CD4-positive, alpha-beta T cell (primary cell): ENCODE measurements around the gene HELZ. TPM values are rescaled to one million over a fixed set of nuclear protein-coding genes. Genes with fewer than 3 reads are reported as not detected.

ENCODE experiments used
- ATAC-seq: fragments of 200-7000 bp; cut with Tn5 transposase; one replicate; pipeline ENCODE4 v1.10.0; 2022; ENCODE audit warnings: mild to moderate bottlenecking; ENCODE audit not compliant: poor library complexity
- CTCF ChIA-PET: fragments of 350-600 bp; sonication (Branson Sonifier 250); formaldehyde crosslinking; loops from one replicate; lab custom pipeline; 2021; ENCODE audit warnings: antibody characterized with exemption, inconsistent platforms; lab: Charles Lee
- POLR2A ChIA-PET: fragments of 350-600 bp; sonication (Branson Sonifier 250); formaldehyde crosslinking; loops from one replicate; lab custom pipeline; 2021; ENCODE audit warnings: antibody characterized with exemption, inconsistent platforms; lab: Charles Lee
- DNase-seq, 14 experiments: peaks; one replicate each; pipeline ENCODE4 v3.0.0-alpha.2; 2013 to 2020; ENCODE audit warnings: mixed read lengths in 2 of 14
- H3K27ac ChIP-seq, 2 donors: one replicate each; pipeline versions ENCODE4 v1.5.1 to v1.7.0; 2013; ENCODE audit warnings: low read length in 2 of 2, low read depth in 1 of 2, mild to moderate bottlenecking in 1 of 2
- H3K27me3 ChIP-seq, 2 experiments: 1 replicate in 1 of 2; 2 replicates in 1 of 2; pipeline versions ENCODE4 v1.6.1 to v1.7.0; 2013; ENCODE audit warnings: low read length in 2 of 2, control low read depth in 1 of 2, mild to moderate bottlenecking in 1 of 2, moderate library complexity in 1 of 2; ENCODE audit not compliant: insufficient read depth in 2 of 2, control insufficient read depth in 1 of 2
- H3K36me3 ChIP-seq: one replicate; pipeline ENCODE4 v1.6.1; 2013; ENCODE audit warnings: low read length, control low read depth; ENCODE audit not compliant: insufficient read depth
- H3K4me1 ChIP-seq: one replicate; pipeline ENCODE4 v1.6.1; 2013; ENCODE audit warnings: low read length, control low read depth; ENCODE audit not compliant: insufficient read depth
- H3K4me3 ChIP-seq: one replicate; pipeline ENCODE4 v1.5.1; 2013; ENCODE audit warnings: mild to moderate bottlenecking, low read length, moderate library complexity
- H3K9me3 ChIP-seq, 2 experiments: 1 replicate in 1 of 2; 2 replicates in 1 of 2; pipeline versions ENCODE4 v1.6.1 to v1.7.0; 2013; ENCODE audit warnings: low read length in 2 of 2, mild to moderate bottlenecking in 2 of 2, control low read depth in 1 of 2, moderate library complexity in 1 of 2; ENCODE audit not compliant: control insufficient read depth in 1 of 2, insufficient read depth in 1 of 2
- H3K27ac Mint-ChIP-seq: one replicate; pipeline ENCODE4 v1.8.0; 2020; ENCODE audit warnings: mixed read lengths
- H3K27me3 Mint-ChIP-seq: one replicate; pipeline ENCODE4 v1.8.0; 2021; ENCODE audit warnings: mixed read lengths
- H3K36me3 Mint-ChIP-seq: one replicate; pipeline ENCODE4 v1.8.0; 2021; ENCODE audit warnings: low read depth, mixed read lengths
- H3K4me1 Mint-ChIP-seq: one replicate; pipeline ENCODE4 v1.8.0; 2021; ENCODE audit warnings: low read depth, mixed read lengths
- H3K4me3 Mint-ChIP-seq: one replicate; pipeline ENCODE4 v1.8.0; 2020; ENCODE audit warnings: mild to moderate bottlenecking, mixed read lengths
- H3K9me3 Mint-ChIP-seq: one replicate; pipeline ENCODE4 v1.8.0; 2020; ENCODE audit warnings: mixed read lengths
- intact Hi-C, 2 experiments: fragments of 100-400 bp; cut with DNase I in 1 of 2; cut with micrococcal nuclease in 1 of 2; formaldehyde crosslinking; loops; one replicate each; pipeline versions ENCODE4 v1.15.1 to v1.9.0; 2023 to 2025; cut with DNase I, micrococcal nuclease
- total RNA-seq, 174 experiments: library from RNA in 2 of 174; stranded (reverse) in 2 of 174; gene quantifications; one replicate each; pipeline ENCODE4 v1.2.3 and lab custom pipeline; 2021 to 2026
- TF ChIP-seq, protein P1 (sequence below): fragments of 200-600 bp; IDR thresholded peaks from one replicate; pipeline ENCODE4 v1.8.0; 2022; ENCODE audit warnings: antibody characterized with exemption, mild to moderate bottlenecking

The HELZ gene
- total RNA-seq, 2 experiments from 2014 or later: 94.8 to 107 TPM

DNA sequence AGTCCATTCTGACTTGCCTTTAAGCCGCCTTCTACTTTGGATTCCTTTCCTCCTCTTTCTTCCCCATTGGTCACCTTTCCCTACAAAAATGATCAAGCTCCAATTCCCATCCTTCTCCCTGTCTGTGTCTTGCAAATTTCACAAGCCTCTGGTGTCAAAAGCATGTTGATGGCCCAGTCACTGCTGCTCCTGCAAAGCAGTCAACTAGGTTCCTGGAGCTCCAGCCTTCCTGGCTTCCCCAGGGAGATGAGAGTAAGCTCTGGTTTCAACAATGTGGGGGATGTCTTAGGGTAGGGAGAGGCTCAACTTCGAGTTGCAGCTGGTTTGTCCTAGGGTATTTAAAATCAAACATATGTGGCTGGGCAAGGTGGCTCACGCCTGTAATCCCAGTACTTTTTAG is 36.1 kb upstream of the HELZ start:
- CTCF ChIA-PET: no interaction called here

DNA sequence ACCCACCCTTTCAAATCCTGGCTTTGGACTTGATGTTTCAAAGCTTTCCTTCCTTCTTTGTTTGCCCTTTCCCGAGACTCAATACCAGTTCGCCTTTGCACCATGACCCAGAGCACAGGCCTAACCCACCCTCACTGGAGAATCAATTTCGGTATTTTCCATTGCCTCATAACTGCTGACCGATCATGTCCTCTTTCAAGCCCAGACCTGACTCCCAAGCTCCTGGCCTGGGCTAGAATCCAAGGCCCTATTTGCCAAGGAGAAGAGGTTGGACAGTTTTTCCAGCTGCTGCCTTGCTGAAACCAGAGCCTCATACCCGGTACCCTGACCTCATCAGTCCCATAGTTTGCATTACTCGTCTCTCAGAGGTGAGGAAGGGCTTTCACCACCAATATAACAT is 35.3 kb upstream of the HELZ start:
- no peaks in the 10 kb centered on the region for H3K27me3 ChIP-seq
- ChIA-PET POLR2A (no interaction called here), CTCF (interaction anchor here (0.5 kb wide), 1 partner anchor 343 kb away, joined by 3 read pairs; no protein-coding TSS in a partner anchor)
- no peak overlapping the region for H3K4me3 Mint-ChIP-seq
- no peaks in the 10 kb centered on the region for H3K36me3 ChIP-seq
- intact Hi-C loops: no loop called here
- no peaks in the 10 kb centered on the region for H3K9me3 ChIP-seq
- DNase-seq (no peak), ATAC-seq (no peak)
- H3K4me1 ChIP-seq: no peaks in the 10 kb centered on the region
- TF ChIP-seq, protein P1, sequence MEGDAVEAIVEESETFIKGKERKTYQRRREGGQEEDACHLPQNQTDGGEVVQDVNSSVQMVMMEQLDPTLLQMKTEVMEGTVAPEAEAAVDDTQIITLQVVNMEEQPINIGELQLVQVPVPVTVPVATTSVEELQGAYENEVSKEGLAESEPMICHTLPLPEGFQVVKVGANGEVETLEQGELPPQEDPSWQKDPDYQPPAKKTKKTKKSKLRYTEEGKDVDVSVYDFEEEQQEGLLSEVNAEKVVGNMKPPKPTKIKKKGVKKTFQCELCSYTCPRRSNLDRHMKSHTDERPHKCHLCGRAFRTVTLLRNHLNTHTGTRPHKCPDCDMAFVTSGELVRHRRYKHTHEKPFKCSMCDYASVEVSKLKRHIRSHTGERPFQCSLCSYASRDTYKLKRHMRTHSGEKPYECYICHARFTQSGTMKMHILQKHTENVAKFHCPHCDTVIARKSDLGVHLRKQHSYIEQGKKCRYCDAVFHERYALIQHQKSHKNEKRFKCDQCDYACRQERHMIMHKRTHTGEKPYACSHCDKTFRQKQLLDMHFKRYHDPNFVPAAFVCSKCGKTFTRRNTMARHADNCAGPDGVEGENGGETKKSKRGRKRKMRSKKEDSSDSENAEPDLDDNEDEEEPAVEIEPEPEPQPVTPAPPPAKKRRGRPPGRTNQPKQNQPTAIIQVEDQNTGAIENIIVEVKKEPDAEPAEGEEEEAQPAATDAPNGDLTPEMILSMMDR: no peak
- no peaks in the 10 kb centered on the region for H3K9me3 Mint-ChIP-seq
- H3K4me3 ChIP-seq: no peak overlapping the region
- H3K36me3 Mint-ChIP-seq: no peaks in the 10 kb centered on the region
- no peak overlapping the region for H3K27ac Mint-ChIP-seq
- H3K27me3 Mint-ChIP-seq: no peaks in the 10 kb centered on the region
- no peak overlapping the region for H3K27ac ChIP-seq
- H3K4me1 Mint-ChIP-seq: no peaks in the 10 kb centered on the region

More for the DNA sequence above, 36.1 kb upstream of the HELZ start:
- no peak overlapping the region for H3K4me3 Mint-ChIP-seq
- POLR2A ChIA-PET: no interaction called here
- H3K9me3 ChIP-seq: no peaks in the 10 kb centered on the region
- DNase-seq (no peak), ATAC-seq (no peak)
- H3K27me3 ChIP-seq: no peaks in the 10 kb centered on the region
- no peak overlapping the region for H3K4me3 ChIP-seq
- TF ChIP-seq, protein P1: no peak
- H3K27ac Mint-ChIP-seq: no peak overlapping the region
- no peaks in the 10 kb centered on the region for H3K4me1 ChIP-seq
- intact Hi-C loops: no loop called here
- no peaks in the 10 kb centered on the region for H3K4me1 Mint-ChIP-seq
- H3K27me3 Mint-ChIP-seq: no peaks in the 10 kb centered on the region
- no peak overlapping the region for H3K27ac ChIP-seq
- no peaks in the 10 kb centered on the region for H3K36me3 ChIP-seq
- H3K9me3 Mint-ChIP-seq: no peaks in the 10 kb centered on the region
- no peaks in the 10 kb centered on the region for H3K36me3 Mint-ChIP-seq

DNA sequence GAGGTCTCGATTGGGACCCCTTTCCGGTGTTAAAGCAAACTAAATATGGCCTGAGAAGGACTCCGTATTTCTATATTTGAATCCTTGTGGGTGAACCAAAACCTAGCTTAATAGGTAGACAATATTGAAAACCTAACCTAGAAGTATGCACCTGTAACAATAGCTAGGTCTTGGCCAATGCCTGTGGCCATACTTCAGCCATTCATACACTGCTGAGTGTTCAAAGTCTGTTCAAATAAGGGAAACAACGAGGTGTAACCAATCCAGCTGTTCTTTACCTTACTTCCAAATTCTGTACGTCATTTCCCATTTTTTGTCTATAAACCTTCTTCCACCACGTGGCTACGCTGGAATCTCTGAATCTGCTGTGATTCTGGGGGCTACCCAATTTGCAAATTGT is 34.1 kb upstream of the HELZ start:
- Histone ChIP-seq H3K27me3 (no peaks in the 10 kb centered on the region), H3K4me1 (no peaks in the 10 kb centered on the region), H3K36me3 (no peaks in the 10 kb centered on the region), H3K27ac (no peak overlapping the region), H3K9me3 (no peaks in the 10 kb centered on the region), H3K4me3 (no peak overlapping the region)
- TF ChIP-seq, protein P1: no peak
- H3K4me3 Mint-ChIP-seq: no peak overlapping the region
- intact Hi-C loops: no loop called here
- DNase-seq (no peak), ATAC-seq (no peak)
- H3K27me3 Mint-ChIP-seq: no peaks in the 10 kb centered on the region
- H3K36me3 Mint-ChIP-seq: no peaks in the 10 kb centered on the region
- ChIA-PET POLR2A (no interaction called here), CTCF (no interaction called here)
- no peaks in the 10 kb centered on the region for H3K9me3 Mint-ChIP-seq
- no peaks in the 10 kb centered on the region for H3K4me1 Mint-ChIP-seq
- H3K27ac Mint-ChIP-seq: no peak overlapping the region
